ENCODE results near the gene SYT10.
"Not testable (repeated sequence)": the region's sequence is repeated elsewhere in the genome, so short reads cannot be mapped to it uniquely, and the experiment has no call there.

The SYT10 gene, protein sequence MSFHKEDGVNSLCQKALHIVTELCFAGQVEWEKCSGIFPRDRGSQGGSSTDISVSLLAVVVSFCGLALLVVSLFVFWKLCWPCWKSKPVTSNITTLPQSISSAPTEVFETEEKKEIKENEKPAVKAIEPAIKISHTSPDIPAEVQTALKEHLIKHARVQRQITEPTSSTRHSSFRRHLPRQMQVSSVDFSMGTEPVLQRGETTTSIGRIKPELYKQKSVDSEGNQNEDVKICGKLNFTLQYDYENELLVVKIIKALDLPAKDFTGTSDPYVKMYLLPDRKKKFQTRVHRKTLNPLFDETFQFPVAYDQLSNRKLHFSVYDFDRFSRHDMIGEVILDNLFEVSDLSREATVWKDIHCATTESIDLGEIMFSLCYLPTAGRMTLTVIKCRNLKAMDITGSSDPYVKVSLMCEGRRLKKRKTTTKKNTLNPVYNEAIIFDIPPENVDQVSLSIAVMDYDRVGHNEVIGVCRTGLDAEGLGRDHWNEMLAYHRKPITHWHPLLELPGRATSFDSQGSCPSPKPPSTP

DNA sequence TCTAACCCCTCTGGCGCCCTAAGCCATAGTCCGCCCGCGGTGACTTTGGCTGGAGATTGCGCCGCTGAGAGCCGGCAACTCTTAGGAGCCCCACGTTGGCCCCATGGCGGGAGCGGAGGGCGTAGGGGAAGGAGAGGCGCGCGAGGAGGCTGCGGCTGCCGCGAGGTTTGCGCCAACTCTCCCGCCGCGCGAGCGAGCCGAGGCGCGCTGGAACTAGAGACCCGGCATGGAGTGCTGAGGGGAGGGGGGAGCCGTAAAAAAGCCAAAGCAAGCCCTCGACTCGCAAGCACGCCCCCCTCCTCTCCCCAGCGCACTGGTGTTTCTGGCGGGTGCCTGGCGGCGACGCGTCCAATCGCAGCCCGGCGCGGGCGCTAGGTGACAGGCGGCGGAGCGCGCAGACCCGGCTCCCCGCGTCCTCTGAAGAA lies at the start of gene SYT10:
TSS of gene SYT10 (minus strand) at position 233 of the 425 bp plus-strand sequence. CDS start 297 bp downstream, outside the sequence.
- no peak for DNase-seq (ENCODE audit: low read depth in 2 of 2)

DNA sequence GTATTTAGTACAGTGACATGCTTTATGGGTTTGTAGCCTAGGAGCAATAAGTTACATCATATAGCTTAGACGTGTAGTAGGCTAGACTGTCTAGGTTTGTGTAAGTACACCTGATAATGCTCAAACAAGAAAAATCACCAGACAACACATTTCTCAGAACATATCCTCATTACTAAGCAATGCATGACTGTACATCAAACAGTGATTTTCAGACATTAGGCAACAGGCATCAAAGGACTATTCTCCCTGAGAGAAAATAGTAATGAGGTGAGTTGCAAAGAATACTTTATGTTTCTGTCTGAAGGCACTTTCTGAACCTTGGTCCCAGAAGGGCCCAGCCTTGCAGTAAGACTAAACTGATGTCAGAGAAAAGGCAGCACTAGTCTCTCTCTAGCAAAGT lies 48.4 kb upstream of the SYT10 start:
- DNase-seq (ENCODE audit: low read depth in 2 of 2), result no peak

DNA sequence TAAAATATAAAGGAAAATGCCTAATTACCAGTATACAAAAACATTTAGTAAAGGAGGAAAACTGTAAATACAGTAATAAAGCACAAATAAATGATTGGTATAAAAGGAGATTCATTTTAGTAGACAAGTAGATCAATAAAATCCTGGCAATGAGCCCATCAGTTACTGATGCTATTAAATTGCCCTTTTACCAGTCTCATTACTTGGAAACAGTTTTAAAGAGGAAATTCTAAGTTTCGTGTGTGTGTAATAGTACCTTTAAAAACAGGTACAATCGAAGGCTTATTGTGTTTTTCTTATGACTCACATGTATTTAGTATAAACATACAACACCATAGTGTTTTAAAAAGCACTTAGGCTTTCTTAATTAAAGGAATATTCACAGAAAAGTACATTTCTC lies 46.4 kb upstream of the SYT10 start:
- no peak for DNase-seq (ENCODE audit: low read depth in 2 of 2)

DNA sequence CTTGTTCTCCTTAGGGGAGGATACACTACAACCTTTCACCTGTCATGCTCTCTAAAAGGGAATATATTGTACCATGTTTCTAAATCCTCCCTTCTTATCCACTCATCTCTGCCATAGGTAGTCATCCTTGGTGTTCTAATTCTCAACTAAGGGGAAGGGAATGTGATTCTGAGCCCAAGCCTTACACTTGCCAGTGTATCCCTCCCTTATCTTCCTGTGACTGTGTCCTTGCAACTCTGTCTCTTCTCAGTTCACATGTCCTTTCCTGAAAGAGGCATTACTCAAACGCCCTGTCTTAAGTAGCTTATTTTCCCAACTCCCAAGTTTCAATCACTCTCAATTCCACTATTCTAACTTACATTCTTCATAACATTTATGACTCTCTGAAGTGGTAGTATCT lies 44.5 kb upstream of the SYT10 start:
- no peak for DNase-seq (ENCODE audit: low read depth in 2 of 2)

DNA sequence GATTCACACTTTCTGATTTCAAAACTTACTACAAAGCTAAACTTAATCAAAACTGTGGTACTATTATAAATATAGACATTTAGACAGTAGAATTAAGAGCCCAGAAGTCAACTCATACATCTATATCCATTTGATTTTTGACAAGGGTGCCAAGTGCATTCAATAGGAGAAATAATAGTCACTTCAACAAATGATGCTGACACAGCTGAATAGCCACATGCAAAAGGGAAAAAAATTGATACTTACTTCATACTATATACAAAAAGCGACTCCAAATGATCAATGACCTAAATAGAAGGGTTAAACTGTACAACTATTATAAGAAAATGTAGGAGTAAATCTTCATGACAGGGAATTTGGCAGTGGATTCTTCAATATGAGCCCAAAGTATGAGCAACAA lies 40.7 kb upstream of the SYT10 start:
- no peak for DNase-seq (ENCODE audit: low read depth in 2 of 2)

DNA sequence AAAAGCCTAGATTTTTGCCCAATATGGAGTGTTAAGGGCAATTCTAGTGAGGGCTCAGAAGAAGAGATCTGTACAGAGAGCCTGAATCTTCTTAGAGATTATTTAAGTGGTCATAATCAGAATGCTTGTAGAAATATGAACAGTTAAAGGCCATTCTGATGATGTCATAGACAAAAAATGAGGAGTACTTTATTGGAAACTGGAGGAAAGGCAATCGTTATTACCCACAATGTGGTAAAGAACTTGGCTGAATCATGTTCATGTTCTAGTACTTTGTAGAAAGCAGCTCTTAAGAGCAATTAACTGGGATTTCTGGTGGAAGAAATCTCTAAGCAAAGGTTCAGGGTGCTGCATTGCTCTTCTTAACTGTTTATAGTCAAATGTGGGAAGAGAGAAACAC lies 36.4 kb upstream of the SYT10 start:
- no peak for DNase-seq (ENCODE audit: low read depth in 2 of 2)

DNA sequence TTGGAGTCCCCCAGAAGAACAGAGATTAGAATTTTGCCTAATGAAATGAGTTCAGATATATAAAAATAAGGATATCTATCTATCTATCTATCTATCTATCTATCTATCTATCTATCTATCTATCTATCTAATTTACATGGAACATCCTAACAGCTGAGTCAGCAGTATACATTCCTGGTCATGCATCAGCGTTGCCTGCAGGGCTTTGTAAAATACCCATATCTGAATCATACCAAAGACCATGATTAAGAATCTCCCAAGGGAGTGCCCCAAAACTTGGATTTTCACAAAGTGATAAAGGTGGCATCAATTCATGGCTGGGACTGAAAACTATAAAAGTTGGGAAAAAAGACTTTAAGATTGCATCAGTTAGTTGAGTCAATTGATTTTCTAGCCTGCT lies 32.7 kb upstream of the SYT10 start:
- no peak for DNase-seq (ENCODE audit: low read depth in 2 of 2)

DNA sequence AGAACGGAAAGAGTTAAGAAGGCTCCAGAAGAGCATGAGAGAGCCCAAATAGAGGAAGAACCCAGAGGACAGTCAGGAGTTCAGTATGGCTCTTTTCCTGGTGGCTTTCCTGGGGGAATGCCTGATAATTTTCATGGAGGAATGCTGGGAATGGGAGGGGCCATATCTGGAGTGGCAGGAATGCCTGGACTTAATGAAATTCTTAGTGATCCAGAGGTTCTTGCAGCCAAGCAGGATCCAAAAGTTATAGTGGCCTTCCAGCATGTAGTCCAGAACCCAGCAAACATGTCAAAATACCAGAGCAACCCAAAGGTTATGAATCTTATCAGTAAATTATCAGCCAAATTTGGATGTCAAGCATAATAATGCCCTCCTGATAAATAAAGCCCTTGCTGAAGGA lies 15.5 kb upstream of the SYT10 start:
- DNase-seq (ENCODE audit: low read depth in 2 of 2), result no peak

DNA sequence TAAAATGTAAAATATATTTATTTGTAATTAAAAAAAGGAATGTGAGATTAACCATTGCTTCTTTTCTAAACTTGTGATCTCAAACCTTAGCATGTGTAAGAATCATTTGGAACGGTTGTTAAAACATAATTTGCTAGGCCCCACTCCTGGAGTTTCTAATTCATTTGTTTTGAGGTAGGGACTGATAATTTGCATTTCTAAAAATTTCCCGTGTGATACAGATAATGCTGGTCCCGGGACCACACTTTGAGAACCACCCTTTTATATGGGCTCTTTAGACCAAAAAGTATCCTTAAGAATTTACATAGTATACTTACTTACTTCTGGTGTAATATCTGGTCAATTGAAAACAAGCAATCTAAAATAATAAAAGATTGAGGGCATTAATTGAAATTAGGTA lies 10.9 kb upstream of the SYT10 start:
- no peak for DNase-seq (ENCODE audit: low read depth in 2 of 2)

DNA sequence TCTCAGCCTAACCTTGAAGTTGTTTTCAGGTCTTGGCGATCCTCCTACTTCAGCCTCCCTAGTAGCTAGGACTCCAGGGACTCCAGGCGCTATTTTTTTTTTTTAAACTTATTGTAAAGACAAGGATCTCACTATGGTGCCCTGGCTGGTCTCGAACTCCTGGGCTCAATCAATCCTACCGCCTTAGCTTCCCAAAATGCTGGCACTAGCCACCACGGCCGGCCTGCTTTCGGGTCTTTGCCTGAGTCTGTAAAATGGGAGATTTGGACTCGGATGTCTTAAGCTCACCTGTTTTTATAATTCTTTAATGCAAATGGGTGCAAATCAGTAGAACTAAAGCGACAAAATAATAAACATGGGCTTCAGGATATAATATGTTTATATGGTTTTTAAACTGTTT lies 858 bp upstream of the SYT10 start:
- no peak for DNase-seq (ENCODE audit: low read depth in 2 of 2)

DNA sequence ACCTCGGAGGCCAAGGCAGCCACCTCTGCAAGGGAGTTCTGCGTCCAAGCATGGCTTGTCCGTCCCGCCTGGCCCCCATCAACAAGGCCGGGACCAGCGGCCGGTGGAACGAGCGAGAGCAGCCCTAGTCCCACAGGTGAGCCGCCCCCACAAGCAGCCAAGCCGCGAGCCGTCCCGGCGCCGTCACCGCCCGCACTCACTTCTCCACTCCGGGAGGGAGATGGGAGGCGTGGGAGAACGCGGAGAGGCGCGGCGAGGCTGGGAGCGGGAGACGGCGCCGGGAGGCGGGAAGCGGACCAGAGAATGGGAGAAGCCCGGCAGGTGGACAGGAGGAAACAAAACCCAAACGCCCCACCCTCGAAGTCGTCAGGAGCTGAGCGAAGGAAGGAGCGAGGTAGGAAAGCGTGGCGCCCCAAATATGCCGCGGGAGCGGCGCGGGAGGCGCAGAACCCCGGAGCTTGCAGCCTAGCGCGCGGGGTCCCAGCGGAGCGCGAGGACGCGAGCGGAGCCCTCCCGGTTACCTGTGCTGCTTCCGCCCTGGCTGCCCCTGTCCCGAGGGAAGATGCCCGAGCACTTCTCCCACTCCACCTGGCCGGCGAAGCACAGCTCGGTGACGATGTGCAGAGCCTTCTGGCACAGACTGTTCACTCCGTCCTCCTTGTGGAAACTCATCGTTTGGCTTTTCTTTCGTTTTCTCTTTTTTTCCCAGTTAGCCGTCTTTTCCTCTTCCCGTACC lies 600 bp downstream of the SYT10 start:
- DNase-seq (ENCODE audit: low read depth in 2 of 2), result no peak

DNA sequence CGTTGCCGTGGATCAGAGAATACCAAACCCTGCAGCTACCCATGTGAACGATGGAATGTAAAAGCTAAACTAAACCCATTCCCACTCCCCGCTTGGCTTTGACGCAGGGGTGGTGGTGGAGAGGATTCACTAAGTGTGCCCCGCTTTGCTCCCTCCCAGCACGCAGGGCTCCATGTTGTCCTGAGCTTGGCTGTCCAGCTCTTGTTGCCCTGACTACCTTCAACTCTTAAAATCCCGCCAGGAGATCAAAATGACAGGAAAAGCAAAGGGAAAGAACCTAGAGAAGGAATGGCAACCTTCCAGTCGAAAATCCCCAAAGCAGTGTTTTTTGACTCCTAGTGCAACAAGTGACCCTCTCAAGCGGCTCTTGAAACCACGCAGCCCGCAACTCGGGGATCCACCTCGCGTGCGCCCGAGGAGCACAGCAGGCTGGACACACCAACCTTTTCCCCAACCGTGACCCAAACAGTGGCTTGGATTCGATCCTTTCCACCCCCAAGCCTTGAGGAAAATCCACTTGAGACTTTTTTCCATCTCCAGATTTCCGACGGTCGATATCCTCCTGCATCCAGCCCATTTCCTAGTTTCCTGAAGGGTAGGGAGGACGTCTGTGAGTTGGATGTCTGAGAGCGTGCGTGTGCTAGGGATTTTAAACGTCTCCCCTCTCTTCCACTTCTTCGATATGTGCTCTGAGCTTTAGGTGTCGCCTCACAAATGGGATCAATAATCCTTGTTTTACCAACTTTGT lies 1.4 kb downstream of the SYT10 start:
- no peak for DNase-seq (ENCODE audit: low read depth in 2 of 2)

DNA sequence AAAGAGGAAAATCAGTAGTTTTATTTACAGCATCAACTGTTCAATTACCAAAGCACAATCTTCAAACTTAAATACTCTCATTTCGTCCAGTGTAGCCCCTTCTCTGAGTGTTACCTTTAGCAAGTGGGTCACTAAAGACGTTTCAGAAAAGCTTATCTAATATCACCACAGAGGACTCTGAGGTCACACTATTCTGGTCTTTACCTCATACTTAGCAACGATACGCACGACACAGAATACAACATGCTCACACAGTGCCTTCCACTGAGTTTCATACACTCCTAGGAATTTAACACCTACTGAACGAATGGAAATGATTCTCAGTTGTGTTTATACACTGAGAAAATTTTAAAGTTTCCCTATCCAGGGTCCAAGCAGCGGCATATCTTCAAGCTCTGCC lies 2.0 kb downstream of the SYT10 start:
- no peak for DNase-seq (ENCODE audit: low read depth in 2 of 2)

DNA sequence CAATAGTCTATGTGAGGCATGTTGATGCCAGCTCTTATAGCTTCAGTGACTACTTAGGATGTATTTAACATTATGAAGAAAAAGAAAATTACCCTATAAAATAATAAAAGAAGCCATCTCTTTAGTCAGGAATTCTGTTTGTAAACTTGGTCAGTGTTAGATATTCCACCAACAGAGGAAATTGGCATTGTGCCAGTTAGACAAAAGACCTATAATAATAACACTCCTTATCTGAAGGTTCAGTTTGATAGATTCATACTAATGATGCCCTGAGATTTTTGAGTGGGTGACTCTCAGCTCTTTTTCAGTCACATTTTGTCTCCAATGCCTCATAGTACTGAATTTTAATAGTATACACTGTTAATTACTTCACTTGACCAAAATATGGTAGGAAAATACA lies 6.6 kb downstream of the SYT10 start:
- DNase-seq (ENCODE audit: low read depth in 2 of 2), result no peak

DNA sequence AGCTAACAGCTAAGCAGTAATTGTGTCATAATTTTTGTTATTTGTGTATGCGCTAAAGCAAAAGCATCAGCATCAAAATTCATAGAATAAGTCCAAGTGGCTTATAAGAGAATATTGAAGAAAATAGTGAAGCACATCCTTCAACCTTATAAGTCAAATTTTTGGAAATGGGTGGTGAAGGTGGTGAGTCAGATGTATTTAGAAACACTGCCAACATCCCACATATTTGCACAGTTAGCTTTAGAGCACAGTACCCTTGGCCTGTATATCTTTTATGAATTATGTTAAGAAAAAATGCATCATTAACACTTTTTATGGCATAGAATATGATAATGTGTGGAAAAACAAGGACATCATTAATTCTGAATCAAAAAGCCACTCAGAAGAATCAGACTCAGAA lies 8.0 kb downstream of the SYT10 start:
- no peak for DNase-seq (ENCODE audit: low read depth in 2 of 2)

DNA sequence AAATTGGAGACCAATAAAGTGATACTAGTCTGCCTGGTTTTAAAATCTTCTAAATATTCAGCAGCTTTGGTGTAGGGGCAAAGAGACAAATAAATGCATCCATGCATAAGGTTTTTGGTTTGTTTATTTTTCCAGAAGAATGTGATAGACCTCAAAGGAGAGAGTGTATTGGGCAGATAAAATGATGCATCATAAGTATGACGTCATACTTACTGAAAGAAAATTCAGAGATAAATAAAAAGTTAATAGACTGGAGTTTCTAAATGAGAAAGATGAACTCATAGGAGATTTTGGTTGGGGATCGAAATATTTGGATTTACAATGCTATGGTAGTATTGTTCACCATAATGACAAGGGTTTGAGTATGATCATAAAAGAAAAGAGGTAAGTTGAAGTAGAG lies 10.2 kb downstream of the SYT10 start:
- no peak for DNase-seq (ENCODE audit: low read depth in 2 of 2)

DNA sequence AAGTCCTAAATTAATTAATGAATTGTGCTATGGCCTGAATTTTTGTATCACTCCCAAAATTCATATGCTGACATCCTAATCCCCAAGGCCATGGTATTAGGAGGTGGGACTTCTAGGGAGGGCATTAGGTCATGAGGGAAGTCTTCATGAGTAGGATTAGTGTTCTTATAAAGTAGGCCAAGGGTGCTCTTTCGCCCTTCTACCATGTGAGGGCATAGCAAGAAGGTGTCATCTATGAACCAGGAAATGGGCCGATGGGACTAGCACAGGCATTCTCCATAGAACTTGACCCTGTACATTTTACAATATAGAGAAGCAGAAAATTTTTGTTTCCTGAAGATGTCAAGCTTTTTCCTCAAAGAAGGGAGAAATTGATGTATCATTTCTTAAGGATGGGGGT lies 12.5 kb downstream of the SYT10 start:
- no peak for DNase-seq (ENCODE audit: low read depth in 2 of 2)

DNA sequence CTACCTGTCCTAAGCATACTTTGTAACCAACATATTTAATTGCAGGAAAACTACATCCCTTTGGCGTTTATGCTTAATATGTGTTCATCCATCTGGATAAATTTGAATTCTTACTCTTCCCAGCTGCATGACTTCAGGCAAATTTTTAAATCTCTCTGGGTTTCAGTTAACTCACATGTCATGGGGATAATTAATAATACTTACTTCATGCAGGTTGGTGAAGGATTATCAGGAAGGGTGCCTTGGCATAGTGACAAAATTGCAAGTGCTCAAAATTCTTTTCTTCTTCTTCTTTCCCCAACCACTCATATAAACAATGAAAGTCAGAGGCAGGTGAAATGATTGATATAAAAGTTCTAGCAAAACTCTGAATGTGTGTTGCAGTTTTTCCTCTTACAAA lies 15.9 kb downstream of the SYT10 start:
- no peak for DNase-seq (ENCODE audit: low read depth in 2 of 2)

DNA sequence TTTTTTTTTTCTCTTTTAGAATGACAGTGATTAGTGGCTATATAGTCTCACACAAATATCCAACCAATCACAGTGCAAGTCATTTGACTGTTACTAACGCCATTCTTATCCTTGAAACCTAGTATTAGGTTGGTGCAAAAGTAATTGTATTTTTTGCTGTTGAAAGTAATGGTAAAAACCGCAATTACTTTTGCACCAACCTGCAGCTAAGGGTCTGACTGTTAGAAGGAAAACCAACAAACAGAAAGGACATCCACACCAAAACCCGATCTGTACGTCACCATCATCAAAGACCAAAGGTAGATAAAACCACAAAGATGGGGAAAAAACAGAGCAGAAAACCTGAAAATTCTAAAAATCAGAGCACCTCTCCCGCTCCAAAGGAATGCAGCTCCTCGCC lies 27.2 kb downstream of the SYT10 start:
- DNase-seq (ENCODE audit: low read depth in 2 of 2), result not testable (repeated sequence)

DNA sequence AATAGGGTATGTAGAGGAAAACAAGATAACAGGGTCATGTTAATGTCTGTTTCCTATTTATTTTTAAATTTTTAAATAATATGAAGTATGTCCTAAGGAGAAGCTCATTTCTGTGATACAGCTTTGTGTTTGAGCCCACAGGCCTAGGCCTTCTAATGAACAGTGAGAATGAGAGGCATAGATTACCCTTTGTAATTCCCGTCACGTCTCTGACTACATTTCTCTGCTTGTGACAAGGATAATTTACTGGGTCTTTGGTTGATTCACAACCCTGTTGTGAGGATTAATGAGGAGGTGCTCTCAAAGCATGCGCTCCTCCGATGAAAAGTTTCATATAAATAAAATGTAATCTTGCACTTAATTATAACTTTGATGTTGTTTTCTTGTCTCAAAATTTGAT lies 56.1 kb downstream of the SYT10 start:
- no peak for DNase-seq (ENCODE audit: low read depth in 2 of 2)

DNA sequence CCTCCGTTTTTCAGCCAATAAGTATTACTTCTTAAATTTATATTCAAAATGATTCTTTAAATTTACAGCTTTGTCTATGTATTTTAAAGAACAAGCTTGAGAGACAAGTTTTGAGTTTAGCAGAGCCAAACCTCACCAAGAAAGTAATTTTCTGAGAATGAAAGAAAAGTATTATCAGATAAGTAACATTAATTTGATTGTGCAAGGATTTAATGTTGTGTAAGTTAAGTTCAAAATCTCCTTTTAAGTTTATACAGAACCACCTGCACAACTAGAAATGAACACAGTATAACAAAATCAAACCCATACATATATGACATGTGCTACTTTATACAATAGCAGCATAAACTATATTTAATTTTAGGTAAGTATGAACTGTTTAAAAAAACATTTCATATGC lies 63.5 kb downstream of the SYT10 start:
- DNase-seq (ENCODE audit: low read depth in 2 of 2), result no peak

DNA sequence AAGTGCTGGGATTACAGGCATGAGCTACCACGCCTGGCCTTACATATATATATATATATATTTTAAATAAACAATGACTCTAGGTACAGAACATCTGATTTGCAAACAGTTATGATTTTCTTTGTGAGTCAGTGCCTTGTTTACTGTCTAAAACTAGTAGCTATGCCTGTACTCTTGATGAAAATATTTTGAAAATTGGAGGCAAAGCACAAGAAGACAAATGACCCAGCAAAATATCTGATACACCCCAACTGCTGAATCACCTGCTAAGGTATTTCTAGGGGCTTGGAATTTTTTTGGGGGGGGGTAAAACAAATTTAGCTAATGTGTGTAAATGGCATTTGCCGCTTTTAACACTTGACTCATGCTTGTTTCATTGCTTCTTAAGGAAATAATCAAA lies 69.3 kb downstream of the SYT10 start:
- DNase-seq (ENCODE audit: low read depth in 2 of 2), result no peak

Measured in stimulated activated CD8-positive, alpha-beta memory T cell treated with anti-CD3 and anti-CD28 coated beads, Interleukin-15, amount 100 ng/mL, for 4 hours (primary cell).